ENCODE data around the gene SPACA5B. TPM values are rescaled to one million over a fixed set of nuclear protein-coding genes. Genes with fewer than 3 reads are reported as not detected.
"Not testable (repeated sequence)": the region's sequence is repeated elsewhere in the genome, so short reads cannot be mapped to it uniquely, and the experiment has no call there.

The SPACA5B gene
- not detected in 2 replicates for total RNA-seq

DNA sequence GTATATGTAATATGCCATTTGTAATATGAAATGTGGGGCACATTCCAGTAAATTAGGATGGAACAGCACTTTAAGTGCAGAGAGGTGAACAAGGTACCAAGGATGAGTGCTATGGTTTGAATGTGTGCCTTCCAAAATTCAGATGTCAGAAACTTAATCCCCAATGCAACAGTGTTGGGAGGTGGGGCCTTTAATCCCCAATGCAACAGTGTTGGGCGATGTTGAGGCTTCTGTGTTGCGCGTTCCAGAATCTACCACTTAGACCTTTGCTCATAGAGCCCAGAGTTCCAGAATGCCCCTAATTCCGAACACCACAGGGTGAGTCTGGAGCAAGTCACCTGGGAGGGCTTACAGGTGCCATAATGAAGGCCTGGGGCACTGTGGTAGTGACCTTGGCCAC lies at the start of gene SPACA5B:
TSS of gene SPACA5B (plus strand) at position 301 of the 400 bp plus-strand sequence. CDS start at position 363, 62 bp downstream.
- not testable (repeated sequence) for DNase-seq (ENCODE audit: low read depth in 2 of 2)

DNA sequence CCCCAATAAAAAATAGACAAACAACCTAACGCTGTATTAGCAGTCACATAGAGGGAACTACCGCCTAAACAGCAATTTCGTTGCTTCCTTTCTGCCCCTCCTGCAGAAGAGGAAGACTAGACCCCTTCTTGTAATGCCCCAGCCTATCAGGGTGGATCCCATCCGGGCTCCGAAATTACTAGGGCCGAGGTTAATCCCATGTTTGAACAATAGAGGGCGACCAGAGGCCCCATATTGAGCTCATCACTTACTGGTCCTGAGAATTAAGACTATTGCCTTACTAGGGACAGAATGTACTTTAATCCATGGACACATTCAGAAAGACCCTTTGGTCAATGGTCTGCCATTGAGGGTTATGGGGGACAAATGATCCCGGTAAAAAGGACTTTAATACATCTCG lies 47.2 kb upstream of the SPACA5B start:
- DNase-seq (ENCODE audit: low read depth in 2 of 2) = peak; percentile 48 to 59

DNA sequence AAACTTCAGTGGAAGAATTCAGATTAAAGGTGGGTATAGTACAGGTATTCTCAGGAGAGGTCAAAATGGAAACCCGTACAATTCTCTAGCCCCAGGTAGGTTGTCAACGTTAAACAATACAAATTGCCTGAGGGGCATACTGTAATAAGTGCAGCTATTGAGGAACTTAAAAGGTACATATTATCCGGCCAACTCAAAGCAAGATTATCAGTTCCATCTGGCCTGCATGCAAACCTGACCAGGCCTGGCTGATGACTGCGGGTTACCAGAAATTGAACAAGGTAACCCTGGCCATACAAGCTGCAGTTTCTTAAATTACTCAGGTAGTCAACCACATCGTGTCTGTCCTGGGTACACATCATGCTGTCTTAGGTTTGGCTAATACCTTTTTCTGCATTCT lies 46.7 kb upstream of the SPACA5B start:
- DNase-seq (ENCODE audit: low read depth in 2 of 2) = no peak

GRCh38 chrX:48086082-48086481 lies 44.3 kb upstream of the SPACA5B start:
- DNase-seq (ENCODE audit: low read depth in 2 of 2) = no peak

- no peak for DNase-seq (ENCODE audit: low read depth in 2 of 2)
Observed at GRCh38 chrX:48090123-48090522, 40.3 kb upstream of the SPACA5B start.

GRCh38 chrX:48092558-48092957 lies 37.9 kb upstream of the SPACA5B start:
- not testable (repeated sequence) for DNase-seq (ENCODE audit: low read depth in 2 of 2)

DNA sequence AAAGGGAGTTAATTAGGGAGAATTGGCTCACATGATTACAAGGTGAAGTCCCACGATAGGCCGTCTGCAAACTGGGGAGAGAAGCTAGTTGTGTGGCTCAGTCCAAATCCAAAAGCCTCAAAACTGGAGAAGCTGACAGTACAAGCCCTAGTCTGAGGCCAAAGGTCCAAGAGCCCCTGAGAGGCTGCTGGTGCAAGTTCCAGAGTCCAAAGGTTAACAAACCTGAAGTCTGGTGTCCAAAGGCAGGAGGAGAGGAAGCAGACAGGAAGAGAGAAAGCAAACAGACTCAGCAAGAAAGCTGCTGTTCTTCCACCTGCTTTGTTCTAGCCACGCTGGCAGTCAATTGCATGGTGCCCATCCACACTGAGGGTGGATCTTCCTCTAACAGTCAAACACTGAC lies 29.0 kb upstream of the SPACA5B start:
- no peak for DNase-seq (ENCODE audit: low read depth in 2 of 2)

DNA sequence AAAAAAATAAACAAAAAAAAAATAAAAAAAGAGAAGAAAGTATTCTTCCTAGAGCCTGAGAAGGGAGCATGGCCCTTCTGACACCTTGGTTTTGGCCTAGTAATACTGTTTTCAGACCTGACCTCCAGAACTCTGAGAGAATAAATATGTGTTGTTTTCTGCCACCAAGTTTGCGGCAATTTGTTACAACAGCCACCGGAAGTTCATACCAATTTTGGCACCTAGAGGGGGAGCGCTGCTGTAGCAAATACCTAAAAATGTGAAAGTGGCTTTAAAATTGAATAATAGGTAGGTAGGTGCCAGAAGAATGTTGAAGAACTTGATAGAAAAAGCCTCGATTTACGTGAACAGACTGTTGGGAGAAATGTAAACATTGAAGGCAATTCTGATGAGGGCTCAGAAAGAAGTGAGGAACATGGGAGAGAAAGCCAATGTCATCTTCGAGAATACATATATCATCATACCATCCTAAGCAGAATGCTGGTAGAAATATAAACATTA lies 27.5 kb upstream of the SPACA5B start:
- DNase-seq (ENCODE audit: low read depth in 2 of 2) = no peak

GRCh38 chrX:48107717-48108116 lies 22.7 kb upstream of the SPACA5B start:
- DNase-seq (ENCODE audit: low read depth in 2 of 2) = no peak

DNA sequence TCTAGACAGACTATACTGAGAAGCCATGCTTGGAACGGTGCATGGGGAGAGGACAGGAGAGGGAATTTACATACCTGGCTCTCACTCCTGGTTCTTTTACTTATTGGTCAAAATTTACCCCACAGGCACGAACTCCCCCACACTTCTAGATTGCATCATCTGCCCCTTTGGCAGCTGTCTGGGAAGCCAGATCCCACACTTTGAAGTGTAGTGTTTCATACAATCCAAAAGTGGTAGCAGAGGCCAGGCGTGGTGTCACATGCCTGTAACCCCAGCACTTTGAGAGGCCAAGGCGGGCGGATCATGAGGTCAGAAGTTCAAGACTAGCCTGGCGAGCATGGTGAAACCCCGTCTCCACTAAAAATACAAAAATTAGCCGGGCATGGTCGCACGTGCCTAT lies 5.1 kb upstream of the SPACA5B start:
- DNase-seq (ENCODE audit: low read depth in 2 of 2) = not testable (repeated sequence)

- not testable (repeated sequence) for DNase-seq (ENCODE audit: low read depth in 2 of 2)
Observed at GRCh38 chrX:48132308-48132844, 1.9 kb downstream of the SPACA5B start.

GRCh38 chrX:48139076-48139475 lies 8.7 kb downstream of the SPACA5B start:
- not testable (repeated sequence) for DNase-seq (ENCODE audit: low read depth in 2 of 2)

GRCh38 chrX:48141810-48142508 lies 11.5 kb downstream of the SPACA5B start:
- DNase-seq (ENCODE audit: low read depth in 2 of 2) = not testable (repeated sequence)

DNA sequence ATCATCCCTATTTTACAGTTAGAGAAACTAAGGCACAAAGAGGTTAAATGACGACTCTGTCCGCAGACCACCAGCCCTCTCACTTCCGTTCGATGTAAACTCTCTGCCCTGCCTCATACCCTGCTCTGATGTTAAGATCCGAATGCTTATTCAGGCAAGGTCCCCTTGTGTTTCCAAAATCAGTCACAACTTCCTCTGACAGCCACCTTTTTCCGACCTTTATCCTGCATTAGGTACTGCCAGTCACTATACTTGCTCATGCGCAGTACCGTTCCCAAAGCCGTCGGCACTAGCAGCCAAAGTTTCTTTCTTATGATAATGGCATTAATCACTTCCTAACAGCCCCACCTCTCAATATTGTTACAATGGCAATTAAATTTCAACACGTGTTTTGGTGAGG lies 12.3 kb downstream of the SPACA5B start:
- DNase-seq (ENCODE audit: low read depth in 2 of 2) = peak; percentile 1 to 6

DNA sequence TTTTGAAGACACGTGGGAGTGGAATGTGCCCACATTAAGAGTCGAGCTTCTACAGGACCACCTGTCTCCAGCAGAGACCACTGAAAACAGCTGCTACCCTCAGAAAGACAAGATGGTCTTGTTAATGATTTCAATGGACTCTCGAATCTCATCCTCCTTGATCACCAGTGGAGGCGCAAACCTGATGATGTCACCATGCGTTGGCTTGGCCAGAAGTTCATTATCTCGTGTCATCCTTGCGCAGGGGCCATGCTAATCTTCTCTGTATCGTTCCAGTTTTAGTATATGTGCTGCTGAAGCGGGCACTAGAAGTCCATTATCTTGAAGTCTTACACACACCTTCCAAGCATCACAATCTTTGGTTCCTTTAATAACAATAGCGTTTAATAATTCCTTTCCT lies 23.3 kb downstream of the SPACA5B start:
- DNase-seq (ENCODE audit: low read depth in 2 of 2) = no peak

DNA sequence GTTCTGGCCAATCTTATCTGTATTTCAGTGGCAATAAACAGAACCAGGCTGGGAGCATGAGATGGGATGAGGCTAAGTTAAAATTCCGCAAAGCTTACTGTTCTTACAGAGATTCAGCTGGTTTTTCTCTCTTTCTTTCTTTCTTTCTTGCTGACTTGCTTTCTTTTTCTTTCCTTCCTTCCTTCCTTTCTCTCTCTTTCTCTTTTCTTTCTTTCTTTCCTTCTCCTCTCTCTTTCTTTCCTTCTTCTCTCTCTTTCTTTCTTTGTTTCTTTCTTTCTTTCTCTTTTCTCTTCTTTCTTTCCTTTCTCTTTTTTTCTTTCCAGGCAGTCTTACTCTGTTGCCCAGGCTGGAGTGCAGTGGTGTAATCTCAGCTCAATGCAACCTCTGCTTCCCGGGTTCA lies 24.4 kb downstream of the SPACA5B start:
- no peak for DNase-seq (ENCODE audit: low read depth in 2 of 2)

GRCh38 chrX:48156014-48156413 lies 25.6 kb downstream of the SPACA5B start:
- DNase-seq (ENCODE audit: low read depth in 2 of 2) = no peak

DNA sequence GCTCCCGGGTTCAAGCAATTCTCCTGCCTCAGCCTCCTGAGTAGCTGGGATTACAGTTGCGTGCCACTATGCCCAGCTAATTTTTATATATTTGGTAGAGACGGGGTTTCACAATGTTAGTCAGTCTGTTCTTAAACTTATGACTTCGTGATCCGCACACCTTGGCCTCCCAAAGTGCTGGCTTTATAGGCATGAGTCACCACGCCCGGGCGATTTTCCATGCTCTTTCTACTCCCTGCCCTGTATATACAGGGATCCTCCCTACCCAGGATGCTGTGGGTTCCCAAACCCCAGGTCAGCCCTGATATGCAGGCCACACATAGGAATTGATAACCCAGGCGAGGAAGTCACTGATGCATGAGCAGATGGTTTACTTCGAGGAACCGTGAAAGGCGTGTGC lies 34.8 kb downstream of the SPACA5B start:
- DNase-seq (ENCODE audit: low read depth in 2 of 2) = no peak

- DNase-seq (ENCODE audit: low read depth in 2 of 2) = not testable (repeated sequence)
Observed at GRCh38 chrX:48166322-48166721, 35.9 kb downstream of the SPACA5B start.

DNA sequence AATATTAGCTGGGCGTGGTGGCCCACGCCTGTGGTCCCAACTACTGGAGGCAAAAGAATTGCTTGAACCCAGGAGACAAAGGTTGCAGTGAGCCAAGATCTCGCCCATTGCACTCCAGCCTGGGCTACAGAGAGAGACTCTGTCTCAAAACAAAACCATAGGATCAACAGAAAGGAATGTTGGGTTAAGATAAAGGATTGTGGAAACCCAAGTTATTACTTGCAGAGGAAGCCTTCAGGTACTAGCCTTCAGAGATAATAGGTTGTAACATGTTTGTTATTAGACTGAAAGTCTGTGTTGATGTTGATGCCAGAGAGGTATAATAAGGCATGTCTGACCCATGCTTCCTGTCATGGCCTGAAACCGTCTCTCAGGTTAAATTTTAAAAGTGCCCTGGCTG lies 49.3 kb downstream of the SPACA5B start:
- DNase-seq (ENCODE audit: low read depth in 2 of 2) = no peak

- no peak for DNase-seq (ENCODE audit: low read depth in 2 of 2)
Observed at GRCh38 chrX:48180811-48181210, 50.4 kb downstream of the SPACA5B start.

- not testable (repeated sequence) for DNase-seq (ENCODE audit: low read depth in 2 of 2)
Observed at GRCh38 chrX:48181882-48182281, 51.5 kb downstream of the SPACA5B start.
